Measurements from ENCODE around the gene ZNF408.

Gene ZNF408

DNA sequence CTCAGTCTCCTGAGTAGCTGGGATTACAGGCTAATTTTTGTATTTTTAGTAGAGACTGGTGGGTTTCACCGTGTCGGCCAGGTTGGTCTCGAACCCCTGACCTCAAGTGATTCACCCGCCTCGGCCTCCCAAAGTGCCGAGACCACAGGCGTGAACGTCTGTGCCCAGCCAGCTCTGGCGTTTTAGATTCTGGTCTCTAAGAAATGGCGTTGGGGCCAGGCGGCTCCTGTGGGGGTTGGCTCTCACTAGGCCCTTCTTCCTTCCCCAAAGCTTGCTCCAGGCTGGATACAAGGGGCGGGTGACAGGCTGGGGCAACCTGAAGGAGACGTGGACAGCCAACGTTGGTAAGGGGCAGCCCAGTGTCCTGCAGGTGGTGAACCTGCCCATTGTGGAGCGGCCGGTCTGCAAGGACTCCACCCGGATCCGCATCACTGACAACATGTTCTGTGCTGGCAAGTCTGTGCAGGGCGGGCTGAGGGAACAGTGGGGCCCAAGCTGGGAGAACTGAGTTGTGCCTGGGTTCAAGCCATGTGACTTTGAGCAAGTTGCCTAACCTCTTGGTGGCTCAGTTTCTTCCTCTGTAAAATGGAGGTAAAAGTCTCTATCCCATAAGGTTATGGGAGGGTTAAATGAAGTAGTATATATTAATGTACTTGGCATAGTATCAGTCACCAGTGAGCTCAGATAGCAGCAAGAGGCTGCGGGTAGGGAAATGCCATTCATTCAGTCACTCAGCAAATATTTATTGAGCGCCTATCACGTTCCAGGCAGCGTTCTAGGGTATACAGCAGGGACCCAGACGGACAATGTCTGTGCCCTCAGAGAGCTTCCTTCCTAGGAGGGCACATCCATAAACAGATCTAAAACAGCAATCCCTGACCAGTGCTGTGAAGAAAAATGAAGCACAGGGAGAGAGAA lies 28.5 kb downstream of the ZNF408 start:
- no peak for DNase-seq

DNA sequence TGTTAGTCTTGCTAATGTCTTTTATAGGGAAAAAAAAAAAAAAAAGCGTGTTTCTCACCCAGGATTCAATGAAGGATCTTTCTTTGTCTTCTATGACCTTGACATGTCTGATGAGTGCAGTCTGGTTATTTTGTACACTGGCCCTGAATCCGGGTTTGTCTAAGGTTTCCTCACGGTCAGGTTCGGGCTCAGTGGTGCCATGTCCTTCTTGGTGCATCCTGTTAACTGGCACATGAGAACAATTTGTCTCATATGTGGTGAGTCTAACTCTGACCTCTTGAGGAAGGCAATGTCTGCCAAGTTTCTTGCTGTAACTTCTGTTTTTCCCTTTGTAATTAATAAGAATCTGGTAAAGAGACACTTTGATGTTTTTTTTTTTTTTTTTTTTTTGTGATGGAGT lies 30.7 kb downstream of the ZNF408 start:
- DNase-seq = no peak

DNA sequence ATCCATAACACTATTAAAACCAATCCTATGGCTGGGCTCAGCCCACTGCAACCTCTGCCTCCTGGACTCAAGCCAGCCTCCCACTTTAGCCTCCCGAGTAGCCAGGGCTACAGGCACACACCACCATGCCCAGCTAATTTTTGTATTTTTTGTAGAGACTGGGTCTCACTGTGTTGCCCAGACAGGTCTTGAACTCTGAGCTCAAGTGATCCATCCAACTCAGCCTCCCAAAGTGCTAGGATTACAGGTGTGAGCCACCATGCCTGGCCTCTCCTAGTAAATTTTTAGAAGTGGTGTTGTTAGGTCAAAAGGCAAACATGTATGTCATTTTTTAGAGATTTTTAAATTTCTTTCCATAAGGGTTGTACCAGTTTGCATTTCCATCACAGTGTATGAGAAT lies 32.4 kb downstream of the ZNF408 start:
- DNase-seq = no peak

DNA sequence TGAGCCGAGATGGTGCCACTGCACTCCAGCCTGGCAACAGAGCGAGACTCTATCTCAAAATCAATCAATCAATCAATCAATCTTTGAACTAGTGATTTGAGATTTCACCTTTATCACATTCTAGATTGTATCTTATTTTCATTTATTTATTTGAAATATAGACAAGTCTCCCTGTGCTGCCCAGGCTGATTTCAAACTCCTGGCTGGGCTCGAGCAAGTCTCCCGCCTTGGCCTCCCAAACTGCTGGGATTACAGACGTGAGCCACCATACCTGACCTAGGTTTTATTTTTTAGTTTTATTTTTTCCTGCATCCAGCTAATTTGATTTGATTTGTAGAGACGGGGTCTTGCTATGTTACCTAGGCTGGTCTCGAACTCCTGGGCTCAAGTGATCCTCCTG lies 35.3 kb downstream of the ZNF408 start:
- DNase-seq = no peak

DNA sequence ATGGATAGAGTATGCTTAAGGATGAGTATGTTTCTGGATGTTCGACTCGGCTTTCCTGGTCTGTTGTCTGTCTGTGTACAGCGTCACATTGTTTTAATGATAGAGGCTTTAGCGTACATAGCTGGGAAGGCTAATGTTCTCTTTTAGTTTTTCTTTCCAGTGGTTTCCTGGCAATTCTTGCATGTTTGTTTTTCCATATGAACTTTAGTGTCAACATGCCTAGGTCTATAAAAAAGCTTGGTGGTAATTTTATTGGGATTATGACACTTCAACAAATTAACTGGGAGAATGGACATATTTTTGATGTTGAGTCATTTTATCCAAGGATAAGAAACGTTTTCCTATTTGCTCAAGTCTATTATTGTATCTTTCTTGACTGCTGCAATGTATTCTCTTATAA lies 35.8 kb downstream of the ZNF408 start:
- no peak for DNase-seq

DNA sequence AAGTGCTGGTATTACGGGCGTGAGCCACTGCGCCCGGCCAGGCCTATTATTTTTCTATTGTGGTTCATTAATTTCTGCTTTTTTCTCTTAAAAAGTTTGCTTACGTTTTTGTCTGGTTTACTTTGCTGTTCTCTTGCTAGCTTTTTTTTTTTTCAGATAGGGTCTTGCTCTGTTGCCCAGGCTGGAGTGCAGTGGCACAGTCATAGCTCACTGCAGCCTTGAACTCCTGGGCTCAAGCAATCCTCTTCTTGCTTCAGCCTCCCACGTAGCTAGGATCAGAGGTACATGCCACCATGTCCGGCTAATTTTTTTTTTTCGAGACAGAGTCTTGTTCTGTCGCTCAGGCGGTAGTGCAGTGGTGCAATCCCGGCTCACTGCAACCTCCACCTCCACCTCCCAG lies 36.9 kb downstream of the ZNF408 start:
- DNase-seq = no peak

DNA sequence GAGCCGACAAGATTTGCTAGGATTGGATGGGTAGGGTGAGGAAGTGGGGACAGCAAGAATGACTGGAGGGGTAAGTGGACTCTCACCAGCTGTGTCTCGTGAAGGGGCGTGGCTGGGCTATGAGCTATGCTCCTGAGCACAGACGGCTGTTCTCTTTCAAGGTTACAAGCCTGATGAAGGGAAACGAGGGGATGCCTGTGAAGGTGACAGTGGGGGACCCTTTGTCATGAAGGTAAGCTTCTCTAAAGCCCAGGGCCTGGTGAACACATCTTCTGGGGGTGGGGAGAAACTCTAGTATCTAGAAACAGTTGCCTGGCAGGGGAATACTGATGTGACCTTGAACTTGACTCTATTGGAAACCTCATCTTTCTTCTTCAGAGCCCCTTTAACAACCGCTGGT lies 38.1 kb downstream of the ZNF408 start:
- DNase-seq = no peak

DNA sequence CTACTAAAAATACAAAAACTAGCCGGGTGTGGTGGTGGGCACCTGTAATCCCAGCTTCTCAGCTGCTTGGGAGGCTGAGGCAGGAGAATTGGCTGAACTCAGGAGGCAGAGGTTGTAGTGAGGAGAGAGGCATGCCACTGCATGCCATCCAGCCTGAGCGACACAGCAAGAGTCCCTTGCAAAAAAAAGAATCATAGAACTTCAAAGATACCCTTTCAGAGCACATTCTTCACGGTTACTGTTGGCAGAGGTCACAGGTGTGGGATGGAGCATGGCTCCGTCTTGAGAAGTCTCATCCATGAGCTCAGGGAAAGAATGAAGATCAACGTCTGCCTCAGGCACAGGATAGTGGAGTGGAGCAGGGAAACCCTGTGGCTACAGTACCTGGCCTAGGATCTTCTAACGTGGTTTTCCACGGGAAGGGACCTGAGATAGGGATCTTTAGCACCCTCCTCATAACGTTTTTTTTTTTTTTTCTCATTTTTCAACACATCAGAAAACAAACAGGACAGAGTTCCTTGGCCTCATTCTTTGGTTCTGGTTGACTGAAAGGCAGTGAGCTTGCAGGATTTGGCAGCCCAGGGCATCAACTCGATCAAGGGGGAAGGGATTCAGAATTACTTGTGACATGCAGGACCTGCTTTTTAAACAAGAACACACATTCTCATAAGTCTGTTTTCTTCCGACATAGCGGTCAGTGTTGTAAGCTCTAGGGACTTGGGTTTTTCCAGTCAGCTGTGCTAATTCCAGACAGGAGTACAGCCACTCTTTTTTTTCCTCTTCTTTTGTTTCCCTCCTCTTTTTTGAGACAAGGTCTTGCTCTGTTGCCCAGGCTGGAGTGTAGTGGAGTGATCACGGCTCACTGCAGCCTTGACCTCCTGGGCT lies 41.0 kb downstream of the ZNF408 start:
- no peak for DNase-seq

DNA sequence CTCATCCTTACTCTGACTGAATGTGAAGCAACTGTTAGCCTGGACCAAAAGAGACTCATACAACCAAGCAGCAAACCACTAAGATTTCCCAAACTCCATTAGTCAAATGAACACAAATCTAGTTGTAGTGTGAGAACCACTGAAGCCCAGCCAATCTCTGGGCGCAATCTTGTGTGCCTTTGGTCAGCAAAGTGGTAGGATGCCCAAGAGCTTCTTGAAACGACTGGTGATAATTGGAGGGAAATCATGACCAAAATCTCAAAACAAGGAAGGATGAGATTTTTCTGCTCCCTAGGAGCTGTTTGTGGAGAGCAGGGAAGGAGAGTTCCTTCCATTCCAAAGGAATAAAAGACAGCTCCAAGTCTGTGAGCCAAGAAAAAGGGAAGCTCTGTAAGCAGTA lies 42.2 kb downstream of the ZNF408 start:
- no peak for DNase-seq

DNA sequence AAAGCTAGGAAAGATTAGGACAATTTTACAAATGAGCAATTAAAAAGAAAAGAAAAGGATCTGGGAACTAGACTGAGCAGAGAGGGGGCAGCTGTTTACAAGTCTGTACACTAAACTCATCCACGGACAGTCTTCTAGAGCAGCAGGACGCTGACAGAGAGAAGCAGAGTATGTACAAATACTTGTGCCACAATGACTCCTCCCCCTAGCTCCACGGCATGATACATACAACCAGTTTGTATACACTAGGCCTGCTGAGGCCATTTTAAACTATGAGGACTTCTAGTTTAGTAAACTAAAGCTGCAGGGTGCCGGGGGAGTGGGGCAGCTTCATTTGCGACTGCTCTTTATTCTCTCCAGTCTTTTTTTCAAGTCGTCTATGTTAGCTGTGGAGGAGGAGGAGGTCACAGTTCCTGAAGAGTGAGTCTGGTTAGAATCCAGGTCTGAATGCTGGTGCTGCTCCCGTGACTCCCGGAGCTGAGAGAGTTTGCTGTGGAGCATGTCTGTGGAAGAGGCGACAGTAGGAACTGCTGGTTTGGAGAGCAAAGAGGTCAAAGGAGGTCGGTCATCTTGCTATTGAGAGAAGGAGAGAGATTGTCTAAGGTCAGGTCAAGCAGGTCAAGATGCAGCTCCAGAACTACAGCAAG lies 43.0 kb downstream of the ZNF408 start:
- DNase-seq = no peak

DNA sequence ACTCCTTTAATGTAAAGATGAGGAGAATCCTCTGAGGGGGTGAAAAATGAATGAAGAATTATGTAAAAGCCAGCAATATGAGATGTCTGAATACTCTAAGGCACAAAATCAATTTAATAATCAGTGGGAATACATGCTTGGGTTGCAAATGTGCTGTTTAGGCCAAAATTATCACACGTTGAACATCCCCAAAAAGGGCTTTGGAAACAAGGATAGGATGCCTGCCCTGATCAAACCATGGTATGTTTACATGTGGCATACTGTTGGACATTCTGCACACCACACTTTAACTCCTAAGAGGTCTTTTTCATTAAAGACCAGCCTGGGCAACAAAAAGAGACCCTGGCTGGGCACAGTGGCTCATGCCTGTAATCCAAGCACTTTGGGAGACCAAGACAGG lies 44.5 kb downstream of the ZNF408 start:
- DNase-seq = no peak

DNA sequence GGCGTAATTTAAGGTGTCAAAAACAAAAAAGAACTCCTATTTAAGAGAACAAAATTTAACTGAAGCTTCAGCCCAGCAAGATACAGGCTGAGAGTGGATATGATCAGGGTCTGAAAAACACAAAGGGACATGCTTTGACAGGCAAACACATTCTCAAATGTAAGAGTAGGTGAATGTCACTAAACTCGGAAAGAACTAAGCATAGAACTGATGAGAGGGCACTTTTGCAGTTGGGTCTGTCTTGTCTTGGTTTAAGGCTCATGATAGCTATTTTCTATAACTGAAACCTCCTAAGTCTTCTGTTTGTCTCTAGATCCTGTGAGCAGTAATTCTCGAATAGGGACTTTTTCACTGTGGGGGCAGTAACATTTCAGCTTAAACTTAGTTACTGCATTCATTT lies 45.2 kb downstream of the ZNF408 start:
- DNase-seq = no peak

DNA sequence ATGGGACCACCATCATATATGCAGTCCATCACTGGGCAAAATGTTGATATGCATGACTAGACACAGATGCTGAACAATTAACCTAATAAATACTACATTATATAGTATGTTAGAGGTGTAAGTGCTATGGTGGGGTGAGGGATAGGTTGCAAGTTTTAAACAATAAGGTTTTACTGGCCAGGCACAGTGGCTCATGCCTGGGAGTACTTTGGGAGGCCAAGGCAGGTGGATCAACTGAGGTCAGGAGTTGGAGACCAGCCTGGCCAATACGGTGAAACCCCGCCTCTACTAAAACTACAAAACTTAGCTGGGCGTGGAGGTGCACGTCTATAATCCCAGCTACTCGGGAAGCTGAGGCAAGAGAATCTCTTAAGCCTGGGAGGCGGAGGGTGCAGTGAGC lies 46.3 kb downstream of the ZNF408 start:
- no peak for DNase-seq
